Left cardiac atrium (tissue), 4 donors: ENCODE data around the gene DRD1. TPM values are rescaled to one million over a fixed set of nuclear protein-coding genes. Genes with fewer than 3 reads are reported as not detected.
"Not testable (repeated sequence)": the region's sequence is repeated elsewhere in the genome, so short reads cannot be mapped to it uniquely, and the experiment has no call there.

ENCODE experiments used
- ATAC-seq, 2 donors: fragments of 200-7000 bp; cut with Tn5 transposase; one replicate each; pipeline ENCODE4 v1.9.1; 2020; ENCODE audit warnings: mild to moderate bottlenecking in 2 of 2, moderate library complexity in 2 of 2
- DNase-seq: peaks from one replicate; pipeline ENCODE4 v3.0.0-alpha.2; 2020
- intact Hi-C, 2 donors: fragments of 100-400 bp; cut with DNase I; formaldehyde crosslinking; loops; one replicate each; pipeline versions ENCODE4 v1.14.1 to v1.15.1; 2022 to 2023
- total RNA-seq, 2 donors: library from RNA; stranded (reverse); fragmentation: NEBNext Ultra II Directional; extraction: Animal tissue kit (Norgen Biotek cat#: 25700); gene quantifications; one replicate each; pipeline ENCODE4 v1.2.1, GENCODE V29; 2021
- donor health status: DM: no; HTN: yes; CAD: no.
- donor health status: DM: no; HTN: yes; CAD: no; lungs with severe emphysema.
- donor health status: DM: yes; HTN: yes; CAD: no.
- donor health status: Dilated cardiomyopathy.

The DRD1 gene
- total RNA-seq, 2 donors from 2014 or later = 0.15 to 0.55 TPM

GRCh38 chr5:175470781-175471180, 26.8 kb upstream of the DRD1 start:
- ATAC-seq (no peak), DNase-seq (no peak)
- intact Hi-C loops = no loop called here

- no peak for ATAC-seq
- DNase-seq = no peak
- intact Hi-C loops = no loop called here
Observed at GRCh38 chr5:175469916-175470315, 25.9 kb upstream of the DRD1 start.

- intact Hi-C loops = no loop called here
- DNase-seq = no peak
- ATAC-seq = no peak
Observed at GRCh38 chr5:175468892-175469291, 24.9 kb upstream of the DRD1 start.

- no peak for ATAC-seq
- intact Hi-C loops = no loop called here
- DNase-seq = no peak
Observed at GRCh38 chr5:175467983-175468690, 24.2 kb upstream of the DRD1 start.

- no peak for DNase-seq
- intact Hi-C loops = no loop called here
- peak; percentile 77 to 84 for ATAC-seq
Observed at GRCh38 chr5:175466700-175467318, 22.8 kb upstream of the DRD1 start.

- ATAC-seq = no peak
- DNase-seq = no peak
- intact Hi-C loops = no loop called here
Observed at GRCh38 chr5:175465282-175465681, 21.3 kb upstream of the DRD1 start.

- DNase-seq (no peak), ATAC-seq (no peak)
- intact Hi-C loops = loop anchor here in 1 of 2 donors (5.0 kb wide), 1 partner anchor 513 kb away; no protein-coding TSS in a partner anchor
Observed at GRCh38 chr5:175464942-175465233, 20.9 kb upstream of the DRD1 start.

GRCh38 chr5:175464074-175464941, 20.3 kb upstream of the DRD1 start:
- intact Hi-C loops = loop anchor here in 1 of 2 donors (5.0 kb wide), 1 partner anchor 512 kb away; no protein-coding TSS in a partner anchor
- DNase-seq (no peak), ATAC-seq (peak in 1 of 2 donors; percentile 77)

- intact Hi-C loops = loop anchor here in 1 of 2 donors (5.0 kb wide), 1 partner anchor 511 kb away; no protein-coding TSS in a partner anchor
- ATAC-seq = no peak
- DNase-seq = no peak
Observed at GRCh38 chr5:175463641-175464040, 19.7 kb upstream of the DRD1 start.

GRCh38 chr5:175461370-175461769, 17.4 kb upstream of the DRD1 start:
- no peak for DNase-seq
- ATAC-seq = peak in 1 of 2 donors; percentile 70
- intact Hi-C loops = loop anchor here in 1 of 2 donors (5.0 kb wide), 1 partner anchor 509 kb away; no protein-coding TSS in a partner anchor

GRCh38 chr5:175460552-175460951, 16.6 kb upstream of the DRD1 start:
- DNase-seq (no peak), ATAC-seq (no peak)
- intact Hi-C loops = loop anchor here in 1 of 2 donors (5.0 kb wide), 1 partner anchor 508 kb away; no protein-coding TSS in a partner anchor

GRCh38 chr5:175460126-175460525, 16.1 kb upstream of the DRD1 start:
- DNase-seq (no peak), ATAC-seq (no peak)
- intact Hi-C loops = loop anchor here in 1 of 2 donors (5.0 kb wide), 1 partner anchor 508 kb away; no protein-coding TSS in a partner anchor

GRCh38 chr5:175457466-175457865, 13.5 kb upstream of the DRD1 start:
- DNase-seq = no peak
- no peak for ATAC-seq
- intact Hi-C loops = loop anchor here in 1 of 2 donors (5.0 kb wide), 1 partner anchor 505 kb away; no protein-coding TSS in a partner anchor

GRCh38 chr5:175456105-175456742, 12.2 kb upstream of the DRD1 start:
- ATAC-seq (no peak), DNase-seq (no peak)
- intact Hi-C loops = loop anchor here in 1 of 2 donors (5.0 kb wide), 1 partner anchor 504 kb away; no protein-coding TSS in a partner anchor

GRCh38 chr5:175454338-175454737, 10.4 kb upstream of the DRD1 start:
- DNase-seq, intact Hi-C loops, ATAC-seq: not testable (repeated sequence)

GRCh38 chr5:175452166-175452565, 8.2 kb upstream of the DRD1 start:
- DNase-seq (no peak), ATAC-seq (no peak)
- intact Hi-C loops = no loop called here

GRCh38 chr5:175448276-175448675, 4.3 kb upstream of the DRD1 start:
- ATAC-seq (no peak), DNase-seq (no peak)
- intact Hi-C loops = no loop called here

- DNase-seq = no peak
- intact Hi-C loops = no loop called here
- ATAC-seq = no peak
Observed at GRCh38 chr5:175447571-175447970, 3.6 kb upstream of the DRD1 start.

GRCh38 chr5:175446378-175446777, 2.4 kb upstream of the DRD1 start:
- DNase-seq, ATAC-seq, intact Hi-C loops: not testable (repeated sequence)
